Liver (tissue), 3 donors: Measurements from ENCODE around the gene GALNT6.

Experiments
- EGR1 ChIP-seq, 2 donors: IDR thresholded peaks; 2 replicates each; pipeline ENCODE4 v1.6.1; 2016 to 2018; ENCODE audit warnings: antibody characterized with exemption in 2 of 2, low read depth in 2 of 2
- RAD21 ChIP-seq, 2 donors: IDR thresholded peaks; 2 replicates each; pipeline ENCODE4 v1.6.1; 2016; ENCODE audit warnings: antibody characterized with exemption in 2 of 2, mild to moderate bottlenecking in 2 of 2
- TAF1 ChIP-seq: conservative IDR thresholded peaks from 2 replicates; pipeline ENCODE4 v1.6.1; 2016; ENCODE audit warnings: antibody characterized with exemption, mild to moderate bottlenecking
- YY1 ChIP-seq: IDR thresholded peaks from 2 replicates; pipeline ENCODE4 v1.6.1; 2016; ENCODE audit warnings: antibody characterized with exemption, mild to moderate bottlenecking
- TF ChIP-seq, protein P1 (sequence below): fragments of 150-350 bp; IDR thresholded peaks from 2 replicates; pipeline ENCODE4 v1.5.1; 2017; ENCODE audit warnings: improper control_type of control experiment, low read depth, low read length; ENCODE audit not compliant: missing input control
- donor health status: healthy.
- donor health status: healthy.

DNA sequence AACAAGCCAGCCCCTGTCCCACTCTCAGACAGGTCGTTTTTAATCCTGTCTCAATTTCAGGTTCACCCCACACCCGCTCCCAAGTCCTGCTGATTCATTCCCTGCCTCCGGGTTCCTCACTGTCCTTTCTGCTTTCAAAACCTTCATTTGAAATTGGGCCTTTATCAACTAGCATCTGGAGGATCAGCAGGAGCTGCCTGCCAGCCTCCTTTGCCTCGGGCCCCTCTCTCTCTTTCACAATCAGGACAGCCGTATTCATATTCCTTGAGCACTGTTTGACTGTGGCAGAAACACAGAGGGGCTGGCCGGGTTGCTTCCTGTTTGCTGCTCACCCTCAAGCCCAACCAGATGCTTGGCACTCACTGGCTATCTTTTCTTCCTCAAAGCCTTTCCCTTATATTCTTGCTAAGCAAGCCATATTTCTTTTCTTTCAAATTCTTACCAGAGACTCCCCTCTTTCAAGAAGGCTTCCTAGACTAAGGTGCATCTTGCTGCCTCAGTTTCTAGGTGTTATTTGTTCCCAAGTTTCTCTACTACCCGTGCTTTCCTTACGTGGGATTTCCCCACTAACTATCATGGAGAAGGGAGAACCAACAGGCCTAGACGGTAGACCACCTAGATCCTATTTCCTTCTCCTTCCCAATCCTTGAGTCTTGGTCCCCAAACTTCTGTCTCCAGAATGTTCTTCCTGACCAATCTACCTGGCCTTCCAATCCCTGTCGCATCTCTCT, 3.0 kb downstream of the GALNT6 start:
- TF ChIP-seq, protein P1, sequence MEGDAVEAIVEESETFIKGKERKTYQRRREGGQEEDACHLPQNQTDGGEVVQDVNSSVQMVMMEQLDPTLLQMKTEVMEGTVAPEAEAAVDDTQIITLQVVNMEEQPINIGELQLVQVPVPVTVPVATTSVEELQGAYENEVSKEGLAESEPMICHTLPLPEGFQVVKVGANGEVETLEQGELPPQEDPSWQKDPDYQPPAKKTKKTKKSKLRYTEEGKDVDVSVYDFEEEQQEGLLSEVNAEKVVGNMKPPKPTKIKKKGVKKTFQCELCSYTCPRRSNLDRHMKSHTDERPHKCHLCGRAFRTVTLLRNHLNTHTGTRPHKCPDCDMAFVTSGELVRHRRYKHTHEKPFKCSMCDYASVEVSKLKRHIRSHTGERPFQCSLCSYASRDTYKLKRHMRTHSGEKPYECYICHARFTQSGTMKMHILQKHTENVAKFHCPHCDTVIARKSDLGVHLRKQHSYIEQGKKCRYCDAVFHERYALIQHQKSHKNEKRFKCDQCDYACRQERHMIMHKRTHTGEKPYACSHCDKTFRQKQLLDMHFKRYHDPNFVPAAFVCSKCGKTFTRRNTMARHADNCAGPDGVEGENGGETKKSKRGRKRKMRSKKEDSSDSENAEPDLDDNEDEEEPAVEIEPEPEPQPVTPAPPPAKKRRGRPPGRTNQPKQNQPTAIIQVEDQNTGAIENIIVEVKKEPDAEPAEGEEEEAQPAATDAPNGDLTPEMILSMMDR = no peak
- TF ChIP-seq RAD21 (IDR thresholded peaks at IDR 0.05) = no peak
- TF ChIP-seq YY1 = no peak
- TF ChIP-seq TAF1 = no peak
- TF ChIP-seq EGR1 (IDR thresholded peaks at IDR 0.05; ENCODE audit: low read depth in 2 of 2) = no peak
